ENCODE results near the gene WDR64. TPM values are rescaled to one million over a fixed set of nuclear protein-coding genes. Genes with fewer than 3 reads are reported as not detected.

Gene WDR64
- total and polyA plus RNA-seq, 2 experiments from 2014 or later, result not detected

DNA sequence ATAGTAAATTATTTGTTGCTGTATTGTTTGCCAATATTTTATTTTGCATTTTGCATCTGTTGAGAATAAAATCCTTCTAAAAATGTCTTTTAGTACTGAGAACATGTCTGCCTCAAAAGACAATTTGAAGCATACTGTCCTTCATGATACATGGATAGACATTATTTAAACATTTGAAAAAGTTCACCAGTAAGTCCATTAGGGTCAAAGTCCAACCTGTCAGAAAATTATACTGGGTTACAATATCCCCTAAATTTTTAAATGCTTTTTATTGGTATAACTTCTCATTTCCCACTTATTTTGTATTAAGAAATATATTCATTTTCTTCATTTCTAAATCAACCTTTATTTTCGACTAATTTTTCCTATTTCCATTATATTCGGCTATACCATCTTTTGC is 21.2 kb upstream of the WDR64 start:
- DNase-seq (ENCODE audit: low spot score) (no peak), ATAC-seq (no peak)
- H2AFZ ChIP-seq, result no peak overlapping the region
- no peaks in the 10 kb centered on the region for H3K9me3 Mint-ChIP-seq
- H3K9me2 ChIP-seq (ENCODE audit: insufficient read depth), result no peaks in the 10 kb centered on the region
- no peaks in the 10 kb centered on the region for H3K27me3 Mint-ChIP-seq (ENCODE audit: insufficient read depth, low read depth, poor library complexity)
- no peaks in the 10 kb centered on the region for H3K27me3 ChIP-seq (ENCODE audit: insufficient read depth)
- H3K4me3 ChIP-seq, result no peak overlapping the region
- H3K79me2 ChIP-seq (replicated peaks; ENCODE audit: insufficient read depth), result peaks cover 64% of the 10 kb centered on the region
- no peak overlapping the region for H3K27ac ChIP-seq (ENCODE audit: low read depth)
- H3K4me3 Mint-ChIP-seq, result no peak overlapping the region
- H3K36me3 Mint-ChIP-seq (ENCODE audit: low read depth), result peaks cover 29% of the 10 kb centered on the region; the same call in 2 of the 3 replicates
- peaks cover 5% of the 10 kb centered on the region; the same call in 1 of the 2 replicates for H3K36me3 ChIP-seq (ENCODE audit: insufficient read depth)
- H3K4me2 ChIP-seq, result no peak overlapping the region
- H3K27ac Mint-ChIP-seq, result no peak overlapping the region
- H3K4me1 ChIP-seq (ENCODE audit: insufficient read depth), result peaks cover 31% of the 10 kb centered on the region
- peaks cover 38% of the 10 kb centered on the region for H3K4me1 Mint-ChIP-seq
- no peaks in the 10 kb centered on the region for H3F3A ChIP-seq (replicated peaks; ENCODE audit: low read depth)
- TF ChIP-seq, protein P1, sequence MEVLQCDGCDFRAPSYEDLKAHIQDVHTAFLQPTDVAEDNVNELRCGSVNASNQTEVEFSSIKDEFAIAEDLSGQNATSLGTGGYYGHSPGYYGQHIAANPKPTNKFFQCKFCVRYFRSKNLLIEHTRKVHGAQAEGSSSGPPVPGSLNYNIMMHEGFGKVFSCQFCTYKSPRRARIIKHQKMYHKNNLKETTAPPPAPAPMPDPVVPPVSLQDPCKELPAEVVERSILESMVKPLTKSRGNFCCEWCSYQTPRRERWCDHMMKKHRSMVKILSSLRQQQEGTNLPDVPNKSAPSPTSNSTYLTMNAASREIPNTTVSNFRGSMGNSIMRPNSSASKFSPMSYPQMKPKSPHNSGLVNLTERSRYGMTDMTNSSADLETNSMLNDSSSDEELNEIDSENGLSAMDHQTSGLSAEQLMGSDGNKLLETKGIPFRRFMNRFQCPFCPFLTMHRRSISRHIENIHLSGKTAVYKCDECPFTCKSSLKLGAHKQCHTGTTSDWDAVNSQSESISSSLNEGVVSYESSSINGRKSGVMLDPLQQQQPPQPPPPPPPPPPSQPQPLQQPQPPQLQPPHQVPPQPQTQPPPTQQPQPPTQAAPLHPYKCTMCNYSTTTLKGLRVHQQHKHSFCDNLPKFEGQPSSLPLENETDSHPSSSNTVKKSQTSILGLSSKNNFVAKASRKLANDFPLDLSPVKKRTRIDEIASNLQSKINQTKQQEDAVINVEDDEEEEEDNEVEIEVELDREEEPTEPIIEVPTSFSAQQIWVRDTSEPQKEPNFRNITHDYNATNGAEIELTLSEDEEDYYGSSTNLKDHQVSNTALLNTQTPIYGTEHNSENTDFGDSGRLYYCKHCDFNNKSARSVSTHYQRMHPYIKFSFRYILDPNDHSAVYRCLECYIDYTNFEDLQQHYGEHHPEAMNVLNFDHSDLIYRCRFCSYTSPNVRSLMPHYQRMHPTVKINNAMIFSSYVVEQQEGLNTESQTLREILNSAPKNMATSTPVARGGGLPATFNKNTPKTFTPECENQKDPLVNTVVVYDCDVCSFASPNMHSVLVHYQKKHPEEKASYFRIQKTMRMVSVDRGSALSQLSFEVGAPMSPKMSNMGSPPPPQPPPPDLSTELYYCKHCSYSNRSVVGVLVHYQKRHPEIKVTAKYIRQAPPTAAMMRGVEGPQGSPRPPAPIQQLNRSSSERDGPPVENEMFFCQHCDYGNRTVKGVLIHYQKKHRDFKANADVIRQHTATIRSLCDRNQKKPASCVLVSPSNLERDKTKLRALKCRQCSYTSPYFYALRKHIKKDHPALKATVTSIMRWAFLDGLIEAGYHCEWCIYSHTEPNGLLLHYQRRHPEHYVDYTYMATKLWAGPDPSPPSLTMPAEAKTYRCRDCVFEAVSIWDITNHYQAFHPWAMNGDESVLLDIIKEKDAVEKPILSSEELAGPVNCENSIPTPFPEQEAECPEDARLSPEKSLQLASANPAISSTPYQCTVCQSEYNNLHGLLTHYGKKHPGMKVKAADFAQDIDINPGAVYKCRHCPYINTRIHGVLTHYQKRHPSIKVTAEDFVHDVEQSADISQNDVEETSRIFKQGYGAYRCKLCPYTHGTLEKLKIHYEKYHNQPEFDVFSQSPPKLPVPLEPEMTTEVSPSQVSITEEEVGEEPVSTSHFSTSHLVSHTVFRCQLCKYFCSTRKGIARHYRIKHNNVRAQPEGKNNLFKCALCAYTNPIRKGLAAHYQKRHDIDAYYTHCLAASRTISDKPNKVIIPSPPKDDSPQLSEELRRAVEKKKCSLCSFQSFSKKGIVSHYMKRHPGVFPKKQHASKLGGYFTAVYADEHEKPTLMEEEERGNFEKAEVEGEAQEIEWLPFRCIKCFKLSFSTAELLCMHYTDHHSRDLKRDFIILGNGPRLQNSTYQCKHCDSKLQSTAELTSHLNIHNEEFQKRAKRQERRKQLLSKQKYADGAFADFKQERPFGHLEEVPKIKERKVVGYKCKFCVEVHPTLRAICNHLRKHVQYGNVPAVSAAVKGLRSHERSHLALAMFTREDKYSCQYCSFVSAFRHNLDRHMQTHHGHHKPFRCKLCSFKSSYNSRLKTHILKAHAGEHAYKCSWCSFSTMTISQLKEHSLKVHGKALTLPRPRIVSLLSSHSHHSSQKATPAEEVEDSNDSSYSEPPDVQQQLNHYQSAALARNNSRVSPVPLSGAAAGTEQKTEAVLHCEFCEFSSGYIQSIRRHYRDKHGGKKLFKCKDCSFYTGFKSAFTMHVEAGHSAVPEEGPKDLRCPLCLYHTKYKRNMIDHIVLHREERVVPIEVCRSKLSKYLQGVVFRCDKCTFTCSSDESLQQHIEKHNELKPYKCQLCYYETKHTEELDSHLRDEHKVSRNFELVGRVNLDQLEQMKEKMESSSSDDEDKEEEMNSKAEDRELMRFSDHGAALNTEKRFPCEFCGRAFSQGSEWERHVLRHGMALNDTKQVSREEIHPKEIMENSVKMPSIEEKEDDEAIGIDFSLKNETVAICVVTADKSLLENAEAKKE (CRISPR knock-in tag; IDR thresholded peaks at IDR 0.05), result no peak
- TF ChIP-seq JUNB (IDR thresholded peaks at IDR 0.05; ENCODE audit: unreplicated experiment) (no peak), EZH2phosphoT487 (IDR thresholded peaks at IDR 0.05; ENCODE audit: unreplicated experiment) (no peak), NANOG (IDR thresholded peaks at IDR 0.05; ENCODE audit: borderline replicate concordance) (no peak), STAT1 (IDR thresholded peaks at IDR 0.05; ENCODE audit: unreplicated experiment) (no peak), ZNF114 (CRISPR knock-in tag; IDR thresholded peaks at IDR 0.05) (no peak), ZNF331 (CRISPR knock-in tag; IDR thresholded peaks at IDR 0.05; ENCODE audit: low read depth) (no peak), CREB1 (CRISPR knock-in tag; IDR thresholded peaks at IDR 0.05; ENCODE audit: low read depth) (no peak), EZH2 (IDR thresholded peaks at IDR 0.05; ENCODE audit: low read depth, unreplicated experiment) (no peak), POLR2AphosphoS5 (IDR thresholded peaks at IDR 0.05; ENCODE audit: low read depth) (no peak)
- TF ChIP-seq, protein P2, sequence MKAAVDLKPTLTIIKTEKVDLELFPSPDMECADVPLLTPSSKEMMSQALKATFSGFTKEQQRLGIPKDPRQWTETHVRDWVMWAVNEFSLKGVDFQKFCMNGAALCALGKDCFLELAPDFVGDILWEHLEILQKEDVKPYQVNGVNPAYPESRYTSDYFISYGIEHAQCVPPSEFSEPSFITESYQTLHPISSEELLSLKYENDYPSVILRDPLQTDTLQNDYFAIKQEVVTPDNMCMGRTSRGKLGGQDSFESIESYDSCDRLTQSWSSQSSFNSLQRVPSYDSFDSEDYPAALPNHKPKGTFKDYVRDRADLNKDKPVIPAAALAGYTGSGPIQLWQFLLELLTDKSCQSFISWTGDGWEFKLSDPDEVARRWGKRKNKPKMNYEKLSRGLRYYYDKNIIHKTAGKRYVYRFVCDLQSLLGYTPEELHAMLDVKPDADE (IDR thresholded peaks at IDR 0.05), result no peak
- TF ChIP-seq, protein P3, sequence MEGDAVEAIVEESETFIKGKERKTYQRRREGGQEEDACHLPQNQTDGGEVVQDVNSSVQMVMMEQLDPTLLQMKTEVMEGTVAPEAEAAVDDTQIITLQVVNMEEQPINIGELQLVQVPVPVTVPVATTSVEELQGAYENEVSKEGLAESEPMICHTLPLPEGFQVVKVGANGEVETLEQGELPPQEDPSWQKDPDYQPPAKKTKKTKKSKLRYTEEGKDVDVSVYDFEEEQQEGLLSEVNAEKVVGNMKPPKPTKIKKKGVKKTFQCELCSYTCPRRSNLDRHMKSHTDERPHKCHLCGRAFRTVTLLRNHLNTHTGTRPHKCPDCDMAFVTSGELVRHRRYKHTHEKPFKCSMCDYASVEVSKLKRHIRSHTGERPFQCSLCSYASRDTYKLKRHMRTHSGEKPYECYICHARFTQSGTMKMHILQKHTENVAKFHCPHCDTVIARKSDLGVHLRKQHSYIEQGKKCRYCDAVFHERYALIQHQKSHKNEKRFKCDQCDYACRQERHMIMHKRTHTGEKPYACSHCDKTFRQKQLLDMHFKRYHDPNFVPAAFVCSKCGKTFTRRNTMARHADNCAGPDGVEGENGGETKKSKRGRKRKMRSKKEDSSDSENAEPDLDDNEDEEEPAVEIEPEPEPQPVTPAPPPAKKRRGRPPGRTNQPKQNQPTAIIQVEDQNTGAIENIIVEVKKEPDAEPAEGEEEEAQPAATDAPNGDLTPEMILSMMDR (conservative IDR thresholded peaks at IDR 0.05; ENCODE audit: low read depth in 2 of 2), result no peak
- TF ChIP-seq, protein P4, sequence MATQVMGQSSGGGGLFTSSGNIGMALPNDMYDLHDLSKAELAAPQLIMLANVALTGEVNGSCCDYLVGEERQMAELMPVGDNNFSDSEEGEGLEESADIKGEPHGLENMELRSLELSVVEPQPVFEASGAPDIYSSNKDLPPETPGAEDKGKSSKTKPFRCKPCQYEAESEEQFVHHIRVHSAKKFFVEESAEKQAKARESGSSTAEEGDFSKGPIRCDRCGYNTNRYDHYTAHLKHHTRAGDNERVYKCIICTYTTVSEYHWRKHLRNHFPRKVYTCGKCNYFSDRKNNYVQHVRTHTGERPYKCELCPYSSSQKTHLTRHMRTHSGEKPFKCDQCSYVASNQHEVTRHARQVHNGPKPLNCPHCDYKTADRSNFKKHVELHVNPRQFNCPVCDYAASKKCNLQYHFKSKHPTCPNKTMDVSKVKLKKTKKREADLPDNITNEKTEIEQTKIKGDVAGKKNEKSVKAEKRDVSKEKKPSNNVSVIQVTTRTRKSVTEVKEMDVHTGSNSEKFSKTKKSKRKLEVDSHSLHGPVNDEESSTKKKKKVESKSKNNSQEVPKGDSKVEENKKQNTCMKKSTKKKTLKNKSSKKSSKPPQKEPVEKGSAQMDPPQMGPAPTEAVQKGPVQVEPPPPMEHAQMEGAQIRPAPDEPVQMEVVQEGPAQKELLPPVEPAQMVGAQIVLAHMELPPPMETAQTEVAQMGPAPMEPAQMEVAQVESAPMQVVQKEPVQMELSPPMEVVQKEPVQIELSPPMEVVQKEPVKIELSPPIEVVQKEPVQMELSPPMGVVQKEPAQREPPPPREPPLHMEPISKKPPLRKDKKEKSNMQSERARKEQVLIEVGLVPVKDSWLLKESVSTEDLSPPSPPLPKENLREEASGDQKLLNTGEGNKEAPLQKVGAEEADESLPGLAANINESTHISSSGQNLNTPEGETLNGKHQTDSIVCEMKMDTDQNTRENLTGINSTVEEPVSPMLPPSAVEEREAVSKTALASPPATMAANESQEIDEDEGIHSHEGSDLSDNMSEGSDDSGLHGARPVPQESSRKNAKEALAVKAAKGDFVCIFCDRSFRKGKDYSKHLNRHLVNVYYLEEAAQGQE (IDR thresholded peaks at IDR 0.05; ENCODE audit: unreplicated experiment), result no peak
- peaks cover 9% of the 10 kb centered on the region; the same call in 1 of the 2 replicates for H4K20me1 ChIP-seq (replicated peaks; ENCODE audit: insufficient read depth)
